NCI-H2107 treated with DMSO at 0.1 percent for 48 hours (cell line): ENCODE results near the gene TAGLN2.
A peak's percentile ranks its signal among the peaks of the same experiment; 100 is the strongest.
"Not testable (repeated sequence)": the region's sequence is repeated elsewhere in the genome, so short reads cannot be mapped to it uniquely, and the experiment has no call there.

ENCODE experiments used
- DNase-seq: peaks from one replicate; lab custom pipeline; 2025; ENCODE audit not compliant: unreplicated experiment; lab: John Stamatoyannopoulos, UW

Gene TAGLN2

GRCh38 chr1:159902541-159902940, 22.8 kb downstream of the TAGLN2 start:
- no peak for DNase-seq

GRCh38 chr1:159900755-159901360, 24.4 kb downstream of the TAGLN2 start:
- DNase-seq: no peak

DNA sequence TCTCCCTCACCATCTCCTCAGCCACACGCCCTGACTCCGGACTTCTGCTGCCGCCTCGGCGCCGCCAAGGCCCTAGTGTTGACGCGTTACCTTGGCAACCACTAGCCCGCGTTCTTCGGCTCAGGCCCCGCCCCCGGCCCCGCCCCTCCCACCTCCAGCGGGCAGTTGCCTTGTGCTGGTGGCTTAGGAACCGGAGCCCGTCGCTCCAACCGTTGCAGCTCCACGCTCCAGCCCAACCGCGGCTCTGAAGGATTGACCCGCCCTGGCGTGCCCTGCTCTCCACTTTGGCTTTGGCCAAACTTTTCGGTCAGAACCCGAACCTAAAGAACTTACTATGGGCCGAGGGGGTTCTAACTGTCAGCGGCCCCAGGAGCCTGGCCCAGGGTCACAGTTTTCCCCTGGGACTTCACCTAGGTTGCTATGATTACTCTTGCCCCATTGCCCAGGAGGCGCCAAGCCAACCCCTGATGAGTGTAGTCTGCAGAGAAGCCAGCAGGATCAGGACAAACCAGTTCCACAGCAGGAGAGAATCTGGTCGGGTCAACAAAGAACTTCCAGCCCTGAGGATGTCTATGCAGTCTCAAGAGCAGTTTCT, 25.1 kb downstream of the TAGLN2 start, which contains the start of gene CFAP45:
CFAP45 (minus strand) TSS at position 80 of the 595 bp plus-strand sequence; CDS start at position 13, 67 bp downstream.
- no peak for DNase-seq

DNA sequence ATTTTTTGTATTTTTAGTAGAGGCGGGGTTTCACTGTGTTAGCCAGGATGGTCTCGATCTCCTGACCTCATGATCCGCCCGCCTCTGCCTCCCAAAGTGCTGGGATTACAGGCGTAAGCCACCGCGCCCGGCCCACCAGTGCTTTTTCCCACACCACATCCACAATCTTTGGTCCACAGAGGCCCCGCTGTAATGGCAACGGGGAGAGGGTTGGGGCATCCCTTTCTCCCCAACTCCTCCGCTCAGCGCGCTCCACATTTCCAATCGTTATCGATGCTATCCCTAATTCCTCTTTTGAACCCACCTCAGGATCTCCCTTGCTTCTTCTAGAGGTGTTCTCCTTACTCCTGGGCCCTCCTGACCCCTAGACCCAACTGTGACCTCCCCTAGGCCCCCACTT, 25.7 kb downstream of the TAGLN2 start:
- DNase-seq: not testable (repeated sequence)

DNA sequence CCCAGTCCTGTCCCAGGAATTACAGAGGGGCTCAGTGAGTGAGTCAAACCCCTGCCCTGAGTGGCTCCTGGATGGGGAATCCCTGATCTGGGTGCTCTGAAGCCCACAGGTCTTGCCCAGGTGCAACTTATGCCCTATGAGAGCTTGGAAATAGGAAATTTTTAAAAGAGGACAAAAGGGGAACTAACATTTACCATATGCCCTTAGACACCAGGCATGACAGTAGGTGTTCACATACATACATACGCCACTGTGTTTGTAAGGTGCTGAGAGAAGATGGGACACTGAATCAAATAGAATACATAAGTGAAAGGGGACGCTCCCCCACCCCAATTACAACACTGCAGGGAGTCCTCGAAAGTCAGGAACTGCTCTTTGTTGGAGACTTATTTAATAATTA, 26.8 kb downstream of the TAGLN2 start:
- no peak for DNase-seq

- no peak for DNase-seq
Measured at GRCh38 chr1:159897962-159898361, 27.3 kb downstream of the TAGLN2 start.

- DNase-seq: no peak
Measured at GRCh38 chr1:159896546-159896930, 28.8 kb downstream of the TAGLN2 start.

GRCh38 chr1:159895836-159896545, 29.3 kb downstream of the TAGLN2 start:
- peak; percentile 67 for DNase-seq

GRCh38 chr1:159895286-159895685, 30.0 kb downstream of the TAGLN2 start:
- peak; percentile 46 for DNase-seq

DNA sequence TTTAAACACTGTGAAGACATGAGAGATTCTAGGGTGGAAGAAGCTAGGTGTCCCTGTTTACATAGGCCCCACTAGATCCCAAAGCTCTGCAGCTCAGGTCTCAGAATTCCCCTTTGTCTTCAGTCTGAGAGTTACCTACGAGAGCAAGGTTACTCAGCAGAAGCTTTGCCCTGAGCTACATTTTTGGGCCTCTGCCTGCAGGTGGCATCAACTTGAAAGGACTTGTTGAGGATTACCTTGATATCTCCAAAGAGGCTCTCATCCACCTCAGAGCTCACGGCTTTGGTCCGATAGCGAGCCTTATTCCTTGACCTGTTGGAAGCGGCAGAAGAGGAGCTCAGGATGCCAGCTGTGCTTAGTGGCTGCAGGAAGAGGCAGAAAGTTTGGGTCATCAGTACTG, 32.4 kb downstream of the TAGLN2 start:
- DNase-seq: no peak

DNA sequence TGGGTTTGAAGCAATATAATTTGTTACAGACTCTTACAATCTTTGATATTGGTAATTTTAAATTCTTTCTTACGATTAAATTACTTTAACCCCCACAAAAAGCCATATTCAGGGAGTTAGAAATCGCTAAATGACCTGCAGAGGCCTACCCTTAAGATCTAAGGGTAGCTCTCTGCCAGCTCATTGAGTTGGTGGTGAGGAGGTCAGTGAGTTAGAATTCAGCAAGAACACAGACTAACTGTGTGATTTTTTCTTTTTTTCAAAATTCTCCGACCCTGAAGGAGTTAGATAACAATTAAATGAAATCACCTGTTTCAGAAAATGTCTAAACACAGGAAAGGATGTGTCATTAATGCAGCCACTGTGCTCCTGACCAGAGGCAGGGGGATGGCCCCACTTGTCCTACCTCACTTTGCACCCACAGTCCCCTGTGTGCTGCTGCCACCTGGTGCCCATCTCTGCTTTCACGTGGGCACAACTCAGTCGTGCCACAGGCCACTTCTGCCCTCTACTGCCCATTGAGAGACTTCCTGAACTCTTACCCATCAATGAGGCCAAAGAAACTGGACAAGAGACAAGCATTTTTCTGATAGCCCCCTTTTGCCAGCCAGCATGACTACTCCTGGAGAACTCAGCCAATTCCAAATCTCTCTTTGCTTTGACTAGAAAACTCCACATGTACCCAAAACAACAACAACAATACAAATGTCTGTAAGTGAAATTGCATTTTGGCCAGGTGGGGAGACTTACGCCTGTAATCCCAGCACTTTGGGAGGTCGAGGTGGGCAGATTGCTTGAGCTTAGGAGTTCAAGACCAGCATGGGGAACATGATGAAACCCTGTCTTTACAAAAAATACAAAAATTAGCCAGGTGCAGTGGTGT, 33.8 kb downstream of the TAGLN2 start:
- peak; percentile 89 for DNase-seq

- DNase-seq: no peak
Measured at GRCh38 chr1:159890390-159890789, 34.9 kb downstream of the TAGLN2 start.

GRCh38 chr1:159889821-159890252, 35.5 kb downstream of the TAGLN2 start:
- DNase-seq: no peak

GRCh38 chr1:159889202-159889601, 36.1 kb downstream of the TAGLN2 start:
- DNase-seq: no peak

- no peak for DNase-seq
Measured at GRCh38 chr1:159884296-159884695, 41.0 kb downstream of the TAGLN2 start.

DNA sequence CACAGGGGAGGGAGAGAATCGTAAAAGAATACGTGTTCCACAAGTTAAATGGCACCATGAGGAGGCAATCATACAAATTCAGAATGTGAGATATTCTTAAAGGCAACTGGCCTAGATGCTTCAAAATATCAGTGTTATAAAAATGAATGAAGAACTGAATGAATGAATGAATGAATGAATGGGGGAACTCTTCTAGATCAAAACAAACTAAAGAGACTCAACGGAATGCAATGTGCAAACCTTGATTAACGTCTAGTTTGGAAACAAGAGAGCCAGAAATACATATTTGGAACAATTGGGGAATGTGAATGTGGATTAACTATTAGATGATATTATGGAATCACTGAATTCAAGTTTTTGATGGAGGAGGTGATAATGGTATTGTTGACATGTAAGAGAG, 42.2 kb downstream of the TAGLN2 start:
- DNase-seq: no peak

- DNase-seq: no peak
Measured at GRCh38 chr1:159882527-159882862, 42.8 kb downstream of the TAGLN2 start.

DNA sequence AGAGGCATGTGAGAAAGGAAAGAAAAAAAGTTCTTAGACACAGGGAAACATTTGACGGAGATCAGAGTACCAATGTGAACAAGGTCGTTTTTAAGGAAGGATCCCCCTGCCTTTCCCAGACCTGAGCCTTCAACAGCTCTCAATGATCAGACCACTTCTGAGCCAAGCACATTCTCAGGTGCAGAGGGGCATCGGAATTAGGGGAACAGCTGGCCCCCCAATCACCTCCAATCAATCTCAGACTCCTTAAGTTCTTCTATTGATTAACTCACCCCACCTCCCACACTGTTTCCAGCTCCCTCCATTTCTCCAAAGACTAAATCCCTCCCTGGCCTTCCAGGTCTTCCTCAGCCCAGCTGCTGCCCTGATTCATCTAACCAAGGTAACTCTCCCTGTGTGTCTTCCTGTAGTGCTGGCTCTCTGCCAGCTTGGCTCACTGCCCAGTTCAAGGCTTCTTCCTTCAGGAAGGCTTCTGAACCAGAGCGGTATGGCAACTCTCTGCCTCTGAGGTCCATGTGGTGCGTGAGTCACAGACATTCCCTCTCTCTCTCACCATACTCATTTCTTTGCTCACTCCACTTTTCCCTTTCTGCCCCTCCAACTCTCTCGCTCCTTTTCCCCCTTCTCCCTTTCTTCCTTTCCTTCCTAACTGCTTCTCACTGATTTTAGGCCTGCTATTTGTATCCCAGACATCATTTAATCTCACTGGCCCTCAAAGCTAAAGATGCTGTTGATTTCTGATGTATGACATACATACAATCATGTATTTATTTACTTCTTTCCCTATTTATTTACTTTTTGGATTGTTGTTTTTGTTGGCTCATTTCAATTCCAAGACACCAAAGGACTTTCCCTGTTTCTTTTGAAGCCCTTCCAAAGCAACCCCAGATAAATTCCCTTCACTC, 43.4 kb downstream of the TAGLN2 start:
- DNase-seq: peak; percentile 76

GRCh38 chr1:159880430-159880829, 44.9 kb downstream of the TAGLN2 start:
- no peak for DNase-seq

GRCh38 chr1:159879977-159880376, 45.3 kb downstream of the TAGLN2 start:
- no peak for DNase-seq
